Right forelimb (tissue), 1 donor: ENCODE data around the gene SCAMP3.
"Not testable (repeated sequence)": the region's sequence is repeated elsewhere in the genome, so short reads cannot be mapped to it uniquely, and the experiment has no call there.

Experiments used
- DNase-seq: peaks from one replicate; pipeline ENCODE4 v3.0.0-alpha.2; 2018

Gene SCAMP3

GRCh38 chr1:155261852-155262673 lies at the start of gene SCAMP3:
TSS of gene SCAMP3 (minus strand) at chr1:155262360. CDS start at chr1:155262151, 209 bp downstream.
- peak; percentile 92 for DNase-seq

- no peak for DNase-seq
Observed at GRCh38 chr1:155309423-155310021, 47.4 kb upstream of the SCAMP3 start.

- peak; percentile 98 for DNase-seq
Observed at GRCh38 chr1:155308493-155309422, 46.6 kb upstream of the SCAMP3 start, which contains the start of gene FDPS. TSS of gene FDPS (plus strand) at chr1:155308866. CDS start at chr1:155309790, 924 bp downstream.

GRCh38 chr1:155307247-155307740 lies 45.1 kb upstream of the SCAMP3 start:
- no peak for DNase-seq

- DNase-seq, result no peak
Observed at GRCh38 chr1:155305881-155306391, 43.8 kb upstream of the SCAMP3 start.

- no peak for DNase-seq
Observed at GRCh38 chr1:155304558-155305063, 42.5 kb upstream of the SCAMP3 start.

GRCh38 chr1:155301342-155301841 lies 39.2 kb upstream of the SCAMP3 start, which contains the start of gene PKLR:
TSS of gene PKLR (minus strand) at chr1:155301438. CDS start at chr1:155301395, 43 bp downstream.
- DNase-seq, result no peak

- no peak for DNase-seq
Observed at GRCh38 chr1:155300553-155301329, 38.6 kb upstream of the SCAMP3 start.

GRCh38 chr1:155300024-155300423 lies 37.9 kb upstream of the SCAMP3 start:
- no peak for DNase-seq

GRCh38 chr1:155297384-155297783 lies 35.2 kb upstream of the SCAMP3 start:
- no peak for DNase-seq

- no peak for DNase-seq
Observed at GRCh38 chr1:155296661-155297060, 34.5 kb upstream of the SCAMP3 start.

- DNase-seq, result no peak
Observed at GRCh38 chr1:155295942-155296267, 33.7 kb upstream of the SCAMP3 start.

GRCh38 chr1:155295183-155295941 lies 33.2 kb upstream of the SCAMP3 start:
- no peak for DNase-seq

GRCh38 chr1:155294520-155295182 lies 32.5 kb upstream of the SCAMP3 start:
- DNase-seq, result no peak

GRCh38 chr1:155293086-155293749 lies 31.1 kb upstream of the SCAMP3 start:
- no peak for DNase-seq

- not testable (repeated sequence) for DNase-seq
Observed at GRCh38 chr1:155291006-155291405, 28.8 kb upstream of the SCAMP3 start.

GRCh38 chr1:155287987-155288543 lies 25.9 kb upstream of the SCAMP3 start:
- no peak for DNase-seq

GRCh38 chr1:155286544-155286943 lies 24.4 kb upstream of the SCAMP3 start:
- DNase-seq, result no peak

GRCh38 chr1:155285631-155286044 lies 23.5 kb upstream of the SCAMP3 start:
- DNase-seq, result no peak
